ENCODE data around the gene AMIGO1.
"Not testable (repeated sequence)": the region's sequence is repeated elsewhere in the genome, so short reads cannot be mapped to it uniquely, and the experiment has no call there.

DNA sequence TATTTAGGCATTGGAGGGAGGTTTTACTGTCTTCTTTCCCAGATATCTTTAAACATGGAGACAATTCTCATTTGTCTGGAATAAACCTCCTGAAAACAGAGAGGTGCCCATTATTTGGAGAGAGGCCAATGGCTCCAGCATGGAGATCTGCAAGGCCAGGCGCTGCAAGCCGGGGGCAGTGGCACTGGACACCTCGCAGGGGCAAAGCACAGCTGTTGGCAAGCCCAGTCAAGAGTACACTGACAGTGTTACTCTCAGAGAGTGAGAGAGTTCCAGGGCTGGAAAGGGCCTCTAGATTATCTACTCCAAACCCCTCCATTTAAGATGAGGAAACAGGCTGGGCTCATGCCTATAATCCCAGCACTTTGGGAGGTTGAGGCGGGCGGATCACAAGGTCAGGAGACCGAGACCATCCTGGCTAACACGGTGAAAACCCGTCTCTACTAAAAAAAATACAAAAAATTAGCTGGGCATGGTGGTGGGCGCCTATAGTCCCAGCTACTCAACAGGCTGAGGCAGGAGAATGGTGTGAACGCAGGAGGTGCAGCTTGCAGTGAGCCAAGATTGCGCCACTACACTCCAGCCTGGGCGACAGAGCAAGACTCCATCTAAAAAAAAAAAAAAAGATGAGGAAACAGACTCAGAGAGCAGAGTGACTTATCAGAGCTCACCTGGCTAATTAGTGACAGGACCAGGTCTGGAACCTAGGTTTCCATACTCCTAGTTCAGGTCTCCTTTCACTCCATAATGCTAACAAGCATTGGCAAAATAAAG is 36.1 kb downstream of the AMIGO1 start:
- TF ChIP-seq, protein P1, sequence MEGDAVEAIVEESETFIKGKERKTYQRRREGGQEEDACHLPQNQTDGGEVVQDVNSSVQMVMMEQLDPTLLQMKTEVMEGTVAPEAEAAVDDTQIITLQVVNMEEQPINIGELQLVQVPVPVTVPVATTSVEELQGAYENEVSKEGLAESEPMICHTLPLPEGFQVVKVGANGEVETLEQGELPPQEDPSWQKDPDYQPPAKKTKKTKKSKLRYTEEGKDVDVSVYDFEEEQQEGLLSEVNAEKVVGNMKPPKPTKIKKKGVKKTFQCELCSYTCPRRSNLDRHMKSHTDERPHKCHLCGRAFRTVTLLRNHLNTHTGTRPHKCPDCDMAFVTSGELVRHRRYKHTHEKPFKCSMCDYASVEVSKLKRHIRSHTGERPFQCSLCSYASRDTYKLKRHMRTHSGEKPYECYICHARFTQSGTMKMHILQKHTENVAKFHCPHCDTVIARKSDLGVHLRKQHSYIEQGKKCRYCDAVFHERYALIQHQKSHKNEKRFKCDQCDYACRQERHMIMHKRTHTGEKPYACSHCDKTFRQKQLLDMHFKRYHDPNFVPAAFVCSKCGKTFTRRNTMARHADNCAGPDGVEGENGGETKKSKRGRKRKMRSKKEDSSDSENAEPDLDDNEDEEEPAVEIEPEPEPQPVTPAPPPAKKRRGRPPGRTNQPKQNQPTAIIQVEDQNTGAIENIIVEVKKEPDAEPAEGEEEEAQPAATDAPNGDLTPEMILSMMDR (IDR thresholded peaks at IDR 0.05): not testable (repeated sequence)
- not testable (repeated sequence) for TF ChIP-seq POLR2A (IDR thresholded peaks at IDR 0.05)

Data from sigmoid colon (tissue), 3 donors.